Measurements from ENCODE around the gene YARS1.

- TF ChIP-seq CTCF (IDR thresholded peaks at IDR 0.05; ENCODE audit: low read depth, low read length) (no peak), EZH2phosphoT487 (IDR thresholded peaks at IDR 0.05; ENCODE audit: low read depth) (no peak)
Observed at GRCh38 chr1:32782086-32782485, 35.1 kb downstream of the YARS1 start.

Data from OCI-LY3 (cell line).